Progenitor cell of endocrine pancreas (in vitro differentiated cells): ENCODE measurements around the gene MFRP. TPM values are rescaled to one million over a fixed set of nuclear protein-coding genes. Genes with fewer than 3 reads are reported as not detected.
A peak's percentile ranks its signal among the peaks of the same experiment; 100 is the strongest.

ENCODE experiments used
- DNase-seq: peaks from one replicate; pipeline ENCODE4 v3.0.0; 2021; ENCODE audit warnings: low spot score; ENCODE audit not compliant: unreplicated experiment
- H3K27ac Mint-ChIP-seq: 2 replicates; pipeline ENCODE4 v1.8.0; 2021; ENCODE audit warnings: mild to moderate bottlenecking, moderate library complexity, mixed read lengths
- H3K27me3 Mint-ChIP-seq: 2 replicates; pipeline ENCODE4 v1.8.0; 2021; ENCODE audit warnings: mixed read lengths
- H3K36me3 Mint-ChIP-seq: 2 replicates; pipeline ENCODE4 v1.8.0; 2022; ENCODE audit warnings: mixed read lengths; ENCODE audit not compliant: insufficient read depth
- H3K4me1 Mint-ChIP-seq: 2 replicates; pipeline ENCODE4 v1.8.0; 2021; ENCODE audit warnings: low read depth, mixed read lengths
- H3K4me3 Mint-ChIP-seq: 2 replicates; pipeline ENCODE4 v1.8.0; 2021; ENCODE audit warnings: low read depth, mild to moderate bottlenecking, moderate library complexity, mixed read lengths
- H3K9me3 Mint-ChIP-seq: 2 replicates; pipeline ENCODE4 v1.8.0; 2021; ENCODE audit warnings: low read depth, mixed read lengths
- total RNA-seq: library from RNA; stranded (reverse); gene quantifications from 2 replicates; pipeline ENCODE4 v1.2.1, GENCODE V29; 2021
- TF ChIP-seq, protein P1 (sequence below): fragments of 200-600 bp; sonication (generic); IDR thresholded peaks from one replicate; pipeline ENCODE4 v1.5.0; 2021; ENCODE audit warnings: antibody characterized with exemption, mild to moderate bottlenecking; ENCODE audit not compliant: unreplicated experiment

MFRP gene
- total RNA-seq, 1 donor from 2014 or later: not detected

GRCh38 chr11:119309411-119309810 lies 37.1 kb downstream of the MFRP start:
- no peaks in the 10 kb centered on the region for H3K4me1 Mint-ChIP-seq
- H3K27ac Mint-ChIP-seq: no peak overlapping the region
- TF ChIP-seq, protein P1, sequence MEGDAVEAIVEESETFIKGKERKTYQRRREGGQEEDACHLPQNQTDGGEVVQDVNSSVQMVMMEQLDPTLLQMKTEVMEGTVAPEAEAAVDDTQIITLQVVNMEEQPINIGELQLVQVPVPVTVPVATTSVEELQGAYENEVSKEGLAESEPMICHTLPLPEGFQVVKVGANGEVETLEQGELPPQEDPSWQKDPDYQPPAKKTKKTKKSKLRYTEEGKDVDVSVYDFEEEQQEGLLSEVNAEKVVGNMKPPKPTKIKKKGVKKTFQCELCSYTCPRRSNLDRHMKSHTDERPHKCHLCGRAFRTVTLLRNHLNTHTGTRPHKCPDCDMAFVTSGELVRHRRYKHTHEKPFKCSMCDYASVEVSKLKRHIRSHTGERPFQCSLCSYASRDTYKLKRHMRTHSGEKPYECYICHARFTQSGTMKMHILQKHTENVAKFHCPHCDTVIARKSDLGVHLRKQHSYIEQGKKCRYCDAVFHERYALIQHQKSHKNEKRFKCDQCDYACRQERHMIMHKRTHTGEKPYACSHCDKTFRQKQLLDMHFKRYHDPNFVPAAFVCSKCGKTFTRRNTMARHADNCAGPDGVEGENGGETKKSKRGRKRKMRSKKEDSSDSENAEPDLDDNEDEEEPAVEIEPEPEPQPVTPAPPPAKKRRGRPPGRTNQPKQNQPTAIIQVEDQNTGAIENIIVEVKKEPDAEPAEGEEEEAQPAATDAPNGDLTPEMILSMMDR: no peak
- H3K36me3 Mint-ChIP-seq: peaks cover 4% of the 10 kb centered on the region
- no peak for DNase-seq
- H3K9me3 Mint-ChIP-seq: no peaks in the 10 kb centered on the region
- peaks cover 4% of the 10 kb centered on the region for H3K27me3 Mint-ChIP-seq
- H3K4me3 Mint-ChIP-seq: no peak overlapping the region

- no peaks in the 10 kb centered on the region for H3K4me1 Mint-ChIP-seq
These were observed 38.5 kb downstream of the MFRP start for GRCh38 chr11:119307974-119308373.

GRCh38 chr11:119307219-119307618 lies 39.3 kb downstream of the MFRP start:
- Mint-ChIP-seq H3K27ac (no peak overlapping the region), H3K9me3 (no peaks in the 10 kb centered on the region), H3K4me1 (no peaks in the 10 kb centered on the region), H3K36me3 (peaks cover 5% of the 10 kb centered on the region), H3K4me3 (no peak overlapping the region), H3K27me3 (no peaks in the 10 kb centered on the region)
- DNase-seq: no peak
- TF ChIP-seq, protein P1: no peak

More at GRCh38 chr11:119307974-119308373, 38.5 kb downstream of the MFRP start:
- no peaks in the 10 kb centered on the region for H3K27me3 Mint-ChIP-seq
- no peak for DNase-seq
- no peak overlapping the region for H3K27ac Mint-ChIP-seq
- H3K36me3 Mint-ChIP-seq: peaks cover 4% of the 10 kb centered on the region
- TF ChIP-seq, protein P1: no peak
- no peaks in the 10 kb centered on the region for H3K9me3 Mint-ChIP-seq
- H3K4me3 Mint-ChIP-seq: no peak overlapping the region

DNA sequence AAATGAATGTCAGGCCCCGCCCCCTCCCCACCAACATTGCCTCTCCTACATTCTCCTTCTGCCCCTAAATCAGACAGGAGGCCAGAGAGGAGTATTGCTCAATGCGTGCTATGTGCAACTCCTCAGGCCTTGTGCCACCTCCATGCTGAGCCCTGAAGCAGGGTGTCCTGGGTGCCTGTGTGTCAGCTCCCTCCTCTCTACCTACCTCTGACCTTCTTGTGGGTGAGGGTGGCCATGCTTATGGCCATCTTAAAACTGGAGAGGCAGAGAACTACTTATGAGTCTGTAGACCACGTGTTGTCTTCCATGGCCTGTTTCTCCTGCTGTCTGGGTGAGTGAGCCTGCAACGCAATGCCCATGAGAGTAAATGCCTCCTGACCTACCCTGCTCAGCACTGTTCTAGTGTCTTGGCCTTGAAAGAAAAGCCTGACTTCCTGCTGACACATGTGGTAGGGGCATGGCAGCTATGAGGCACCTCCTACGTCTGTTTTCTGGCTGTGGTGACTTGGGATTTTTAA lies 40.1 kb downstream of the MFRP start:
- no peaks in the 10 kb centered on the region for H3K4me1 Mint-ChIP-seq
- H3K36me3 Mint-ChIP-seq: peaks cover 7% of the 10 kb centered on the region
- H3K4me3 Mint-ChIP-seq: no peak overlapping the region
- no peak overlapping the region for H3K27ac Mint-ChIP-seq
- no peaks in the 10 kb centered on the region for H3K27me3 Mint-ChIP-seq
- DNase-seq: no peak
- TF ChIP-seq, protein P1: no peak
- H3K9me3 Mint-ChIP-seq: no peaks in the 10 kb centered on the region

- TF ChIP-seq, protein P1: no peak
- Mint-ChIP-seq H3K9me3 (no peaks in the 10 kb centered on the region), H3K27me3 (no peaks in the 10 kb centered on the region), H3K4me3 (no peak overlapping the region), H3K4me1 (no peaks in the 10 kb centered on the region), H3K36me3 (peaks cover 12% of the 10 kb centered on the region), H3K27ac (peak overlapping the region; percentile 60)
- no peak for DNase-seq
These were observed 40.7 kb downstream of the MFRP start for GRCh38 chr11:119305556-119306372.
